Chondrocyte (in vitro differentiated cells): ENCODE measurements around the gene CHMP4A. TPM values are rescaled to one million over a fixed set of nuclear protein-coding genes. Genes with fewer than 3 reads are reported as not detected.

Experiments
- DNase-seq: peaks from one replicate; pipeline ENCODE4 v3.0.0; 2021; ENCODE audit warnings: mixed read lengths, low spot score
- H3K27ac Mint-ChIP-seq: one replicate; pipeline ENCODE4 v1.8.0; 2021; ENCODE audit warnings: mild to moderate bottlenecking, moderate library complexity, mixed read lengths; ENCODE audit not compliant: unreplicated experiment
- H3K27me3 Mint-ChIP-seq: 2 replicates; pipeline ENCODE4 v1.8.0; 2021; ENCODE audit warnings: low read depth, mixed read lengths
- H3K36me3 Mint-ChIP-seq: 2 replicates; pipeline ENCODE4 v1.8.0; 2021; ENCODE audit warnings: low read depth, mixed read lengths
- H3K4me1 Mint-ChIP-seq: 2 replicates; pipeline ENCODE4 v1.8.0; 2021; ENCODE audit warnings: low read depth, mild to moderate bottlenecking, mixed read lengths
- H3K4me3 Mint-ChIP-seq: one replicate; pipeline ENCODE4 v1.8.0; 2021; ENCODE audit warnings: mild to moderate bottlenecking, moderate library complexity, mixed read lengths; ENCODE audit not compliant: unreplicated experiment
- H3K9me3 Mint-ChIP-seq: 2 replicates; pipeline ENCODE4 v1.8.0; 2021; ENCODE audit warnings: low read depth, mixed read lengths
- total RNA-seq: library from RNA; stranded (reverse); gene quantifications from 3 replicates; pipeline ENCODE4 v1.2.1, GENCODE V29; 2021
- TF ChIP-seq, protein P1 (sequence below): fragments of 200-600 bp; sonication (generic); IDR thresholded peaks from 2 replicates; pipeline ENCODE4 v1.5.0; 2021; ENCODE audit warnings: antibody characterized with exemption, mild to moderate bottlenecking, moderate library complexity

CHMP4A gene
- total RNA-seq, 1 donor from 2014 or later: 35.3 TPM

GRCh38 chr14:24185026-24185425 lies 28.3 kb downstream of the CHMP4A start:
- Mint-ChIP-seq H3K27ac (no peak overlapping the region), H3K4me3 (no peak overlapping the region), H3K36me3 (peaks cover 13% of the 10 kb centered on the region), H3K27me3 (no peaks in the 10 kb centered on the region), H3K4me1 (peaks cover 20% of the 10 kb centered on the region), H3K9me3 (no peaks in the 10 kb centered on the region)
- no peak for DNase-seq
- TF ChIP-seq, protein P1, sequence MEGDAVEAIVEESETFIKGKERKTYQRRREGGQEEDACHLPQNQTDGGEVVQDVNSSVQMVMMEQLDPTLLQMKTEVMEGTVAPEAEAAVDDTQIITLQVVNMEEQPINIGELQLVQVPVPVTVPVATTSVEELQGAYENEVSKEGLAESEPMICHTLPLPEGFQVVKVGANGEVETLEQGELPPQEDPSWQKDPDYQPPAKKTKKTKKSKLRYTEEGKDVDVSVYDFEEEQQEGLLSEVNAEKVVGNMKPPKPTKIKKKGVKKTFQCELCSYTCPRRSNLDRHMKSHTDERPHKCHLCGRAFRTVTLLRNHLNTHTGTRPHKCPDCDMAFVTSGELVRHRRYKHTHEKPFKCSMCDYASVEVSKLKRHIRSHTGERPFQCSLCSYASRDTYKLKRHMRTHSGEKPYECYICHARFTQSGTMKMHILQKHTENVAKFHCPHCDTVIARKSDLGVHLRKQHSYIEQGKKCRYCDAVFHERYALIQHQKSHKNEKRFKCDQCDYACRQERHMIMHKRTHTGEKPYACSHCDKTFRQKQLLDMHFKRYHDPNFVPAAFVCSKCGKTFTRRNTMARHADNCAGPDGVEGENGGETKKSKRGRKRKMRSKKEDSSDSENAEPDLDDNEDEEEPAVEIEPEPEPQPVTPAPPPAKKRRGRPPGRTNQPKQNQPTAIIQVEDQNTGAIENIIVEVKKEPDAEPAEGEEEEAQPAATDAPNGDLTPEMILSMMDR: no peak

- Mint-ChIP-seq H3K36me3 (peaks cover 13% of the 10 kb centered on the region), H3K4me1 (peaks cover 17% of the 10 kb centered on the region), H3K9me3 (no peaks in the 10 kb centered on the region), H3K4me3 (no peak overlapping the region), H3K27ac (no peak overlapping the region), H3K27me3 (no peaks in the 10 kb centered on the region)
- no peak for DNase-seq
- TF ChIP-seq, protein P1: no peak
Measured at GRCh38 chr14:24184104-24184970, 29.0 kb downstream of the CHMP4A start.

- Mint-ChIP-seq H3K4me1 (peaks cover 11% of the 10 kb centered on the region), H3K4me3 (no peak overlapping the region), H3K36me3 (peaks cover 17% of the 10 kb centered on the region), H3K27me3 (no peaks in the 10 kb centered on the region), H3K9me3 (no peaks in the 10 kb centered on the region), H3K27ac (no peak overlapping the region)
- DNase-seq: no peak
- TF ChIP-seq, protein P1: no peak
Measured at GRCh38 chr14:24183014-24183481, 30.2 kb downstream of the CHMP4A start.

- H3K9me3 Mint-ChIP-seq: no peaks in the 10 kb centered on the region
- H3K27me3 Mint-ChIP-seq: no peaks in the 10 kb centered on the region
- TF ChIP-seq, protein P1: no peak
- H3K27ac Mint-ChIP-seq: no peak overlapping the region
- peaks cover 5% of the 10 kb centered on the region for H3K4me1 Mint-ChIP-seq
- no peak overlapping the region for H3K4me3 Mint-ChIP-seq
- peaks cover 17% of the 10 kb centered on the region for H3K36me3 Mint-ChIP-seq
- DNase-seq: no peak
Measured at GRCh38 chr14:24182110-24182882, 31.0 kb downstream of the CHMP4A start.

- no peak overlapping the region for H3K27ac Mint-ChIP-seq
- peaks cover 21% of the 10 kb centered on the region for H3K36me3 Mint-ChIP-seq
- no peak for DNase-seq
- H3K4me1 Mint-ChIP-seq: no peaks in the 10 kb centered on the region
- no peaks in the 10 kb centered on the region for H3K9me3 Mint-ChIP-seq
- TF ChIP-seq, protein P1: no peak
- H3K4me3 Mint-ChIP-seq: no peak overlapping the region
- no peaks in the 10 kb centered on the region for H3K27me3 Mint-ChIP-seq
Measured at GRCh38 chr14:24181371-24182077, 31.8 kb downstream of the CHMP4A start.
